Measurements from ENCODE around the gene ZNF554.

ZNF554 gene

GRCh38 chr19:2834294-2834871 lies 14.7 kb downstream of the ZNF554 start:
- DNase-seq = no peak

- DNase-seq = no peak
Observed at GRCh38 chr19:2837430-2837829, 17.8 kb downstream of the ZNF554 start.

GRCh38 chr19:2840794-2841791 lies 21.4 kb downstream of the ZNF554 start, which contains the start of gene ZNF555:
Gene ZNF555, plus strand, starts transcription at chr19:2841475. Its CDS starts 98 bp downstream, at chr19:2841573.
- peak; percentile 99 for DNase-seq

GRCh38 chr19:2841855-2842574 lies 22.3 kb downstream of the ZNF554 start:
- no peak for DNase-seq

GRCh38 chr19:2845107-2845506 lies 25.4 kb downstream of the ZNF554 start:
- no peak for DNase-seq

- DNase-seq = no peak
Observed at GRCh38 chr19:2846180-2846894, 26.7 kb downstream of the ZNF554 start.

- DNase-seq = no peak
Observed at GRCh38 chr19:2847507-2847906, 27.8 kb downstream of the ZNF554 start.

- no peak for DNase-seq
Observed at GRCh38 chr19:2848616-2849015, 28.9 kb downstream of the ZNF554 start.

GRCh38 chr19:2850256-2850925 lies 30.7 kb downstream of the ZNF554 start:
- DNase-seq = no peak

- DNase-seq = no peak
Observed at GRCh38 chr19:2852598-2852997, 32.9 kb downstream of the ZNF554 start.

- no peak for DNase-seq
Observed at GRCh38 chr19:2853015-2853606, 33.4 kb downstream of the ZNF554 start.

- DNase-seq = no peak
Observed at GRCh38 chr19:2854849-2855248, 35.2 kb downstream of the ZNF554 start.

- no peak for DNase-seq
Observed at GRCh38 chr19:2856457-2857050, 36.9 kb downstream of the ZNF554 start.

GRCh38 chr19:2858864-2859263 lies 39.2 kb downstream of the ZNF554 start:
- DNase-seq = no peak

GRCh38 chr19:2863816-2864215 lies 44.1 kb downstream of the ZNF554 start:
- DNase-seq = no peak

- no peak for DNase-seq
Observed at GRCh38 chr19:2865334-2866100, 45.8 kb downstream of the ZNF554 start.

GRCh38 chr19:2866495-2867024 lies 46.9 kb downstream of the ZNF554 start:
- no peak for DNase-seq

- peak; percentile 86 for DNase-seq
Observed at GRCh38 chr19:2867025-2867991, 47.6 kb downstream of the ZNF554 start, which contains the start of gene ZNF556. Gene ZNF556, plus strand, starts transcription at chr19:2867335. Its CDS starts 87 bp downstream, at chr19:2867422.

- DNase-seq = no peak
Observed at GRCh38 chr19:2869618-2870017, 50.0 kb downstream of the ZNF554 start.
